Inflammatory macrophage (primary cell): Measurements from ENCODE around the gene QSOX2.
"Not testable (repeated sequence)": the region's sequence is repeated elsewhere in the genome, so short reads cannot be mapped to it uniquely, and the experiment has no call there.

Experiments
- DNase-seq, 2 donors: peaks; one replicate each; pipeline ENCODE4 v3.0.0-alpha.2; 2020 to 2022

QSOX2 gene

DNA sequence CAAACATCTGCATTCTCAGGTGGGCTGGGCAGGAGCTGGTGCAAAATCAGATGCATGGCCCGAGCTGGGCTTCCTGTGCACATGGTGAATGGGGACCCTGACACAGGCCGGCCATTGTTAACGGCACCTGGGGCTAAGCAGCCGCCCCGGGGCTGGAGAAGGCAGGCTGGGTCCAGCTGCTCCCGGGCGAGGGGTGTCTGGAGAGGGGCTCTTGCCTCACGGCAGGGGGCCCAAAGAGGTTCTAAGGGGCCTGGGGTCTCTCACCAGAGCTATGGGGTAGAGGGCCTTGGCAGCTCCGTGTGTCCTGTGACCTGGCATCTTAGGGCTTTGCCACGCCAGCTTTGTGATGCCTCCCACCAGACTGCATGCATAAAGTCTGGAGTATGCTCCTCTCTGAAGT lies 5.1 kb upstream of the QSOX2 start:
- no peak for DNase-seq

DNA sequence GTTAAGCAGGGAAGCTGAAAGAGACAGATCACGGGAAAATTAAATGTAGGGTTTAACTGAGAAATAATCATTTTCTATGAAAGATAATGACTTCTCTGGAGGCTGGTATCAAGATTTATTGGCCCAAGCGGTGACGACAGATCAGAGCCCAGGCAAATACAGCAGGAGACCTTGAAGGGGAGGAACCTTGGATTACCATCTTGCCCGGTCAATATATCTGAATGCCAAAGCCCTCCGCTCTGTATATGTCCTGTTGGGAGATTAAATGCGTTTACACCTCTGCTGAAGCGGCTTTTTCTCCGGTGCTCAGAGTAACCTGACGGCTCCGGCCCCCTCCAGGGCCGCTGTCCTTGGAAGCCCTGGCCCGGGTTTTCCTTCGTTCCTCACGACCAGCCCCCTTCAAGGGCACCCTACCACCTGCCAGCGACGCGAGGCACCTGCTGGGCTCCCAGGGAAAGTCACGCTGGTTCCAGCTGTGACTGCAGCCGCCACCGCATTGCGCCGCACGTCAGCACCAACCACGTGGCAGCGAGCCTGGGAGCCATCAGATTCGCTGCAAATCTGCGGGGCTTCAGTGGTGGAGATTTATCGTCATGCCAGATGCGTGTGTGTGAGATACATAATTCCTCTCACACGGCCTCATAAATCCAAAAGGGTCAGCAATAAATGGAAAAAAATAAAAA lies 4.4 kb upstream of the QSOX2 start:
- no peak for DNase-seq

DNA sequence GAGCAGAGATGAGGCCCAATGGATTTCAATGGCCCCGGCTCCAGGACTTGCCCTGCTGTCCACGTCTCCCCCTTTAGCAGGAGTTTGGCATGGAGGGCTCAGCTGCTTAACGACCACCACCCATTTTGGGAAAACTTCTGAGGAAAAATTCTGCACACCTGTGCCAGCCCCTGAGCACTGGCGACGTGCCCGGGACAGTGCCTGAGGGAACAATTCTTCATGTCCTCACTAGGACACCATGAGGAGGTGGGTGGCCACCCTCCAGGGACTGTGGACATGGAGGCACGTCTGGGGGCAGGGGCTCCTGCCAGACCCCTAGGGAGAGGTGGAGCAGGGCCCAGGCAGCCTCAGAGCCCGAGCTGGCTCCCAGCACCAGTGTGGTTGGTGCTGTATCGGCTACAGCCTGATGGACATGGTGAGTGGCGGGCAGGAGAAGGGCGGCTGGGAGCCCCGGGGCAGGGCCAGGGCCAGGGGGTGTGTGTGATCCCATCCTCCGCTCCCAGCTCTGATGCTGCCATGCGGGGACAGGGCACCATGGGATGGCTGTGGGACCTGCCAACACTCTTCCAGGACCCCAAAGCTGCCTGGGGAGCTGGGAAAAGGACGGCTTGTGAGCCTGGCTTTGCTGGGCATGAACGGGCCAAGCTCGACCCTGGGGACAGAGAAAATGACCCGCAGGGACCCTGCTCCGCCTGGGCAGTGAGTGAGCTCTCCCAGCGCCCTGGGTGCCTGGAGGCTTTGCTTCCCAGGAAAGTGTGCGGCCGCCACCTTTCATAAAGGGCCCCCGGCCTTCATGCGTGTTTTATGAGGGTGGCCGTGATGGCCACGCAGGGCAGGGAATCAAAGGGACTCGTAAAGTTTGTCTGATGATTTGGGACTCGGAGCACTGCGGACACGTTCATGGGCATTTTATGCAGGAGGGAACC lies 3.6 kb upstream of the QSOX2 start:
- no peak for DNase-seq

DNA sequence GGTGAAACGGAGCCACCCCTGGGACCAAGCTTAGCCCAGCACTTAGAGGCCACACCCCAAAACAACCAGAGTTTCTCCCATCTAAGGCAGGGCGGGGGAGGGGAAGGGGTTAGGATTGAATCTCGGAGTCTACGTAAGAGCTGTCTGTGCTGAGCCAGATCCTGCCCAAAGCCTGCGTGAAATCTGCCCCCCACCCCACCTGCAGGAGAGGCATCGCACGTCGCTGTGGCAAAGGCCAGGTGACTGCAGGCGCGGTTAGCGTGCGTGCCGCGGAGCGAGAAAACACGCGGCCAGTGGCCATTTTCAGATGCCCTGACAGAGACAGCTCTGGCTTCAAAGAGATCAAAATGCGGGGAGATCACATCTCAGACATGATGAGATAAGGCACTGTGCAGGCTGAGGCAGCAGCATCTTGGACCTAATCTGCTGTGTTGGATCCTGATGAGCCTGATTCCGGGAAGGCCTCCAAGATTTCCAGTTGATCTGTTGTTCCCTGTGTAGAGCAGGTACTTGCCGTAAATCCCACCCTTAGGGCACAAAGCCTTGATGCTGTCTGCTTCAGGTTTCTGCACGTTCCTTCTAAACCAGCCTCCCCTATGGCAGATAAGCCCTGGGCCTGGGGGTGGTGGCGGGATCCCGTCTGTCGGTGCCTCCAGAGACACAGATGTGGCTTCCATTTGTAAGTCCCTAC lies 2.5 kb upstream of the QSOX2 start:
- DNase-seq, result no peak

DNA sequence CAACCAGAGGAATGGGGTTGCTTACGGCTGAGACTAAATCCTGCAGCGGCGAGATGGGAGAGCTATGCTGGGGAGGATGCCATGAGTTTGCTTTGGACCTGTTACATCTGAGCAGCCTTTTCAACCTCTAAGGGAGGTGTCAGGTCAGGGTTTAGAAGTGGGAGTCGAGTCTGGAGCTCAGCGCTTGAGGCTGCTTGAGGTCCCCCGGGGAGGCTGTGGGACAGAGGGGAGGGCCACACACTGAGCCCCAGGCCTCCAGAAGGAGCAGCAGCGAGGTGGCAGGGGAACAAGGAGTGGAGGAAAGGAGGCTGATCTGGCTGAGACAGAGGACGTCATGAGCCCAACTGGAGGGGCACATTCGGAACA lies 1.9 kb upstream of the QSOX2 start:
- DNase-seq, result no peak

DNA sequence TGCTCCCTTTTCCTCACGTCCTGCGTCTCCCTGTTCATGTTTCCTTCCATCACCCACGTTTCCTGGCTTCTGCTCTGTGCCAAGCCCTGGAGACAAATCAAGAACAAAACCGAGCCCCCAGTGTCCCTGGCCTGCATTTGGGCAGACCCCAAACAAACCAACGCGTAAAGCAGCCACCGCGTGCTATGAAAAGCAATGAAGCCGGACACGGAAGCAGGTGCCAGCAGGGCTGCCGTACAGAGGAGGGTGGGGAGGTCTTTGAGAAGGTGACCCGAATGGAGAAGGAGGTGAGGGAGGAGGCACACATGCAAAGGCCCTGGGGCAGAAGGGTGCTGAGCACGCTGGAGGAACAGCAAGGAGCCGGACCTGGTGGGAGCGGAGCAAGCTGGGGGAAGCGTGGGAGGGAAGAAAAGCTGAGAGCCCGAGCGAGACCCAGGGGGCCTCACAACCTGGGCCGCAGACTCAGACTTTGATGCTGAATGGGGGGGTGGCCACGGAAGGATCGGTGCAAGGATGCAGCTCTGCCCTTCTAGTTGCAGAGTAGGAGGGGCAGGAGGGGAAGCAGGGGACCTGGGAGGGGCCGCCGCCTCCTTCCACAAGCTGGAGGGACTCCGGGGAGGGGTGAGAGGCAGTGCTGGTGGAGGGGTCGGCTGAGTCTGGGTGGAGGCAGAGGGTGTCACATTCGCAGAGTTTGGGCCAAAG lies 1.4 kb upstream of the QSOX2 start:
- no peak for DNase-seq

DNA sequence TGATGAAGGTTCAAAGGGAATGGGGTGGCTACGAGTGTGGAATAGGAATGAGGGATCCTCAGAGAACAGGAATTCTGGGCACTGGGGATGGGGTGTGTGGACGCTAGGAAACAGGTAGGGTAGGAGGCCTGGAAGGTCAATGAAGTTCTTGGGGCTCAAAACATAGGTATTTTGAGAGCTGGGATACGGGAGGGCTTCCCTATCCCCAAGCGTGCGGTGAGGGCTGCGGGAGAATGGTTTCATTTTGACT lies 718 bp downstream of the QSOX2 start:
- DNase-seq, result no peak

DNA sequence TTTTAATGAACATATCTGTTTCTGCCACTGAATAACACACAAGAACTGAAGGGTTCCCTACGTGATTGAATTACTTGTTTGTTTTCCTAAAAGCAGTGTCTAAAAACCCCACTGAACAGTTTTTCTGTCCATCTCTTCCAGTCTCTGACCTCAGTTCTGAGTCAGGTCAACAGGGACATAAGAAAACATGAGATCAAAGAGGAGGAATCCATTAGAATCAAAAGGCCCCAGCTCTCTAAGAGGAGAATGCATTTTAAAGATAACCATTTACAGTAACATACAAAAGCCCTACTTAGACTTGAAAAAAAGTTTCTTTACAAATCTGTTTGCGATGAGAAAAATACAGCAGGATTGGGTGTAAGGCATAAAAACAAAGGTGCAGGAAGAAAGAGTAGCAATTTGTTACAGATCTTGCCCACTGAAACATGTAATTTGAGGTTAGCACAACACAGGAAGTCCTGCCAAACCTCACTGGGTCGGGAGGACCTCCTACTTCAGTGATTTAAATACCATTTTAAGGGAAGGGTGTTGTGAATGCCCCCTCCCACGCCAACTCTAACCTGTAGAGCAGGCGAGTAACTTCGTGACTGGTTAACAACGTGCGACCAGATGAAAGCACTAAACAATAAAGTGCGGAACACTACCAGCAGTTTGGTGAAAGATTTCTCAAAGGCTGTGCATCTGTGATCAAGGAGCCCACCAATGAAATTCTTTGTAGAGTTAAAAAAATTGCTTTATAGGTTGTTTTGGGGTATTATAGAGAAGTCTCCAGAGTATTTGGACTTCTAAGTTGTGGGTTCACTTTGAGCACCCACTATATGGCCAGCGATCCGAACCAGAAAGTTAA lies 1.3 kb downstream of the QSOX2 start:
- DNase-seq, result peak in 1 of 2 donors; percentile 11

DNA sequence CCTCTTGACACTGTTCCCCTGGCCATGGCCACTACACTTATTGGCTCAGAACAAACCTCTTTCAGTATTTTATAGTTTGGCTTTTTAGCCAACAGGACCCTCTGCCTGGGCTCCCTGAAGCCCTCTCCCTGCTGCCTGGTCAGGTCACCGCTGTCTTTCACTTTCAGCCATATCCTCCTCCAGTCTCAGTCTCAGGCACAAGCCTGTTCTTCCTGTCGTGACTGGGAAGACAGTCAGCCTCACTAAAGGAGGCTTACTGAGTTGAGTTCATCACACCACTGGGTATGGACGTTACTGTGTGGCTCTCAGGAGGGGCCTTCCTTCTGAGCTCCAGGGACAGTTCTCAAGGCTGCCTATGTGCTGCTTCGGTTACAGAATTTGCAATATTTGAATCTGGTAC lies 2.0 kb downstream of the QSOX2 start:
- no peak for DNase-seq

DNA sequence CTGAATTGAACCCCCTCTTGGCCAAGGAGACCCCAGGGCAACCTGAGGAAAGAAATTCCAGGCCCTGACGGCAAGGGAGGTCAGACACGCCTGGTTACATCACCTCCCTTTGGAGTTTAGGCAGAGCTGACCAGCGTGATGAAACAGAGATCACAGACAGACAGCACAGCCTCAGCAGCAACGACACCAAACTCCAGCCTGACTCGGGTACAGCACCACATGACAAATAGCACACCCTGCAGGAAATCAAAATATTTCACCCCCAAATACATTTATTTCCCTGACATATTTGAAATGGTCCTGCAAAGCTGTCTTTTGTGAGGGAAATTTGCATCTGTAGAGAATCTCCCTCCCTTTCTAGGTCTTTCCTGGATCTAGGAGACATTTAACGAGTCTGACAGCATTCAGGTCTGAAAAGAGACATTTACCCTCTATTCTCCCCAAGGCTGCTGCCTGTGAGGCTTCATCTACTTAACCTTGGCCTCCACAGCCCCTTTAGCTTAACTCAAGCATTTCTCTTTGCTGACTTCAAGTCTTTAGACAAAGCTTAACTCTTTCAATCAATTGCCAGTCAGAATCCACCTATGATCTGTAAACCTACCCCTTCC lies 2.6 kb downstream of the QSOX2 start:
- DNase-seq, result no peak

DNA sequence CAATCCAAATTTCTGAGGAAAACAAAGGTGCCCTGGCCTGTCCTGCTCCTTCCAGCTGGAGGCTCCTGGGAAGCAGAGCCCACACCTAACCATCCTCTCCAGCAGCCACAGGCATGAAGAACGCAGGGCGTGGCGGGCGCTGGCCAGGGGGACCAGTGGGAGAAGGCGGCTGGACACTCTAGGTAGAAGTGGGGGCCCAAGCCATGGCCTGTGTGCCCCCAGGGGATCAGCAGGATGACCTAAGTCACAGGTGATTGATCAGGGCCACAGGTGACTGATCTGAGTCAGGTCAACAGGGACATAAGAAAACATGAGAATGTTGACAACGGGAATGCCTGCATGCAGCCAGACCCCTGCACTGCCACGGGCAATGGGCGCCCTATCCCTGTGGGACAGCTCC lies 3.4 kb downstream of the QSOX2 start:
- DNase-seq, result no peak

DNA sequence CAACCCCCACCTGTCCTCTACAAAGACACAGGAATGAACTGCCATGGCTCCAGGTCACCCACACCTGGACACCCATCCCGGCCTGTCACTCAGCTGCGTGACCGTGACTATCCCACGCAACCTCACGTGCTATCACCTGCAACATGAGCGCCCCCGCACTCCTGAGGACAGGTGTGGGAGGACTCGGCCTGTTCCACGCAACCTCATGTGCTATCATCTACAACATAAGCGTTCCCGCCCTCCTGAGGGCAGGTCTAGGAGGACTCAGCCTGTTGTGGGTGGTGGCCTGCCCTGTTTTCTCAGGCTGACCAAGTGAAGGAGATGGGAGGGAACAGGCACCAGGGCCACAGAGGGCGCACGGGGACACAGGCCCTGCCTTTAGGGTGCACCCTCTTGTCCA lies 4.1 kb downstream of the QSOX2 start:
- DNase-seq, result no peak

DNA sequence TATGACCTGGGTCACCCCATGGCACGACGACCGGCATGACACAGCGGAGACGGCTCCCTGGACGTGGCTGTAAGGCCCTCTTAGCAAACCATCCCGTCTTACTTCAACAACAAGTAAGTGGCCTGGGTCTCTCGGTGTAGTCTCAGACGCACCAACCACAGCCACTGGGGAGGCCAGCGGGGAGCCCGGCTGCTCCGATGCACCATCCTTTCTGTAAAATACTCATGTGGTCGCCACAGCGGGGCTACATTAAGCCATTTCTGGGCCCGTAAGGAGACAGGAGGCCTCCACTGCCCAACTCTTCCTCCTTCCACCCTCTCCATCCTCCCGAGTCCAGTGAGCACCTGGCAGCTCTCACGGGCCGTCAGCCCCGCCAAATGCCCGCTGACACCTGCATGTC lies 4.7 kb downstream of the QSOX2 start:
- no peak for DNase-seq

DNA sequence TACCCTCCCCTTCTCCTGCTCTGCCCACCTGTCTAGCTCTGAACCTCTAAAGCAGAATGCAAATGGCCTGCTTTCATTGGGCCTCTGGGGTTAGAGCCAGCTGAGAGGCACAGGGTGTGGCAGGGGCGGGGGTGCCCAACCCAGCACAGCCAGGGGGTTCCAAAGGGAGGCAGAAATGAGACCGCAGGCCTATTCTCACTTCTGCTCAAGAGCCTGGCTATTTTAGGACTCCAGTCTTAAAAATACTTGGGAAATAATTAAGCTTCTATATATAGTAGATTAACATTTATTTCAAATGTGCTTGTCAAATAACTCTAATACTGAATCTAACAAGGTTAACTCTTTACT lies 5.7 kb downstream of the QSOX2 start:
- DNase-seq, result peak in 1 of 2 donors; percentile 13

DNA sequence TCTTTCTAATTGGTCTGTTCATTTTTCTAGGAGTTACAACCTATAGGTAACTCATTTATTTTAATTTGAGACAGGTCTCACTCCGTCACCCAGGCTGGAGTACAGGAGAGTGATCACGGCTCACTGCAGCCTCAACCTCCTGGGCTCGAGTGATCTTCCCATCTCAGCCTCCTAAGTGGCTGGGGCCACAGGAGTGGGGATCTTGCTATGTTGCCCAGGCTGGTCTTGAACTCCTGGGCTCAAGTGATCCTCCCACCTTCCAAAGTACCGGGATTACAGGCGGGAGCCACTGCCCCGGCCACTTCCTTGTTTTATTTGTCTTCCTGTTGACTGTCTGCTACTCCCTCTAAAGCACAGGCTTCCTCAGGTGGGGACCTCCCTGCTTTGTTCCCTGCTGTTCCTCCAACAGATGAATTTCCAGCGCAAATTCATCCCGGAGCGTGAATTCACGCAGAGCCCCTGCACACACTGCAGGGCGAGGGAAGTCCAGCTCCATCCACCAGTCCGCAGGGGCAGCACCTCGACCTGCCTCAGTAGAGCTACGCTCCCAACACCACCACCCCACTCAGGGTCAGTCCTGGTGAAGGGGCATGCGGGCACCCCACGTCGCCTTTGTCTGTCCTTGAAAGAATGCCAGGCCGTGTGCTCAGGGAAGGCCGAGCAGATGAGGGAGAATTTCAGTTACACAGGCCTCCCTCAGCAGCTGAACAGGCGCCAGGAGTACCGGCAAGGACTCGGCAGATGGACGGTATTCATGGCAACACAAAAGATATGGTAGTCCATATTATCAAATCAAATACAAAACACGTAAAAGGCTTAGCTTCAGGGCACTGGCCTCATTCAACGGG lies 6.3 kb downstream of the QSOX2 start:
- DNase-seq, result no peak

DNA sequence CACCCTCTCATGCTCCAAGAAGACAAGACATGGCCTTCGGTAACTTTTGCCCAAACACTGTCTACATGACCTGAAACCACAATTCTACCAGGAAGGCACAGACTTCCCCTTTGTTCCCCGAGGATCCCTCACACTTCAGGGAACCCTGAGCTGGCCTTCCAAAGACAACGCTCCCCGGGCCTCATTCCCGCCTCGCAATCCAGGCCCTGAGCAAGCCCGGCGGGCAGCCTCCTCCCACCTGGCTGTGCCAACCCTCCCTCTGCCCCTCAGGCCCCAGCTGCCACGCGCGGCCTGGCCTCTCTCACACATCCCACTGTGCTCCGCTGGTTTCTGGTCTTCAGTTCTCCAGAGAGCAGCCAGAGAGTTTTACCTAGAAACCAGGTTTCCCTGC lies 7.3 kb downstream of the QSOX2 start:
- no peak for DNase-seq

DNA sequence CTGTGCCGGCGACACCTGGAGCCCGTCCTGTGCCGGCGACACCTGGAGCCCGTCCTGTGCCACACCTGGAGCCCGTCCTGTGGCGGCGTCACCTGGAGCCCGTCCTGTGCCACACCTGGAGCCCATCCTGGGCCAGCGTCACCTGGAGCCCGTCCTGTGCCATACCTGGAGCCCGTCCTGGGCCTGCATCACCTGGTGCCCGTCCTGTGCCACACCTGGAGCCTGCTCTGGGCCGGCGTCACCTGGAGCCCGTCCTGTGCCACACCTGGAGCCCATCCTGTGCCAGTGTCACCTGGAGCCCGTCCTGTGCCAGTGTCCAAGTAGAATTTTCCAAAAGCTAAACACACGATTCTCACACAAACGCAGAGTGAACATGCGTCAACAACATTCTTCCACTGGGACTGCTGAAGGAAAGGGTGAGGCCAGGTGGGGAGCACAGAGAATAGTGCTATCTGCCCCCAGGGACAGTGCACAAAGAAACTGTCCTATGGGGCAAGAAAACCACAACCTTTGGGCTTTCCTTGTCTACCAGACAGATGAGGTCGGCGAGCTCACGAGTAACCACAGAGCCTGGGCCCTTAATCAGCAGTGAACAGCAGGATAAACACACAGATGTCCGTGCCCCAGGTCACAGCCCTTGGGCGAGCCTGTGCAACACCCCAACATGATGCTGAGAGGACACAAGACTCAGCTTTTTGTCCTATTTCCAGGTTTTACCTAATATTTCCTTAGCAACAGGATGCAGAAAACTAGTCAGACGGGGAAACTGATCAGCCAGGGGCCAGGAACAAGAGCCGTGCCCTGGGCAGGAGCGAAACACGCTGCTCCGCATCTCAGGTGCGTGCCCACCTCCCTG lies 7.9 kb downstream of the QSOX2 start:
- DNase-seq, result no peak

DNA sequence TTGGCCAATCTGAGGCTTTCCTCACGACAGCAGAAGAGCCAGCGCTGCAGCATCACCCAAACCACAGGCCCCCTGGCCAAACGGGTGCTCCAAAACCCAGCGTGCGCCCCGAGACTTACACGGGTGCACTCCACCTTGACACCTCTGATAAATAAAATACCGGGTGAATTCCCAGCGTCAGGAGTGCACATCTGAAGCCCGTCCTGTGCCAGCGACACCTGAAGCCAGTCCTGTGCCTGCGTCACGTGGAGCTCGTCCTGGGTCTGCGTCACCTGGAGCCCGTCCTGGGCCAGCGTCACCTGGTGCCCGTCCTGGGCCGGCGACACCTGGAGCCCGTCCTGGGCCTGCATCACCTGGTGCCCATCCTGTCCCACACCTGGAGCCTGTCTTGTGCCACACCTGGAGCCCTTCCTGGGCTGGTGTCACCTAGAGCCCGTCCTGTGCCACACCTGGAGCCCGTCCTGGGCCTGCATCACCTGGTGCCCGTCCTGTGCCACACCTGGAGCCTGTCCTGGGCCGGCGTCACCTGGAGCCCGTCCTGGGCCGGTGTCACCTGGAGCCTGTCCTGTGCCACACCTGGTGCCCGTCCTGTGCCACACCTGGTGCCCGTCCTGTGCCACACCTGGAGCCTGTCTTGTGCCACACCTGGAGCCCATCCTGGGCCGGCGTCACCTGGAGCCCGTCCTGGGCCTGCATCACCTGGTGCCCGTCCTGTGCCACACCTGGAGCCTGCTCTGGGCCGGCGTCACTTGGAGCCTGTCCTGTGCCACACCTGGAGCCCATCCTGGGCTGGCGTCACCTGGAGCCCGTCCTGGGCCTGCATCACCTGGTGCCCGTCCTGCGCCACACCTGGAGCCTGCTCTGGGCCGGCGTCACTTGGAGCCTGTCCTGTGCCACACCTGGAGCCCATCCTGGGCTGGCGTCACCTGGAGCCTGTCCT lies 8.9 kb downstream of the QSOX2 start:
- not testable (repeated sequence) for DNase-seq
